Measurements from ENCODE around the gene PPOX.

GRCh38 chr1:161188381-161188780, 22.2 kb downstream of the PPOX start:
- TF ChIP-seq CTCF (IDR thresholded peaks at IDR 0.05; ENCODE audit: low read depth, low read length) (no peak), POLR2A (IDR thresholded peaks at IDR 0.05; ENCODE audit: extremely low read depth, insufficient read length) (no peak), MAX (IDR thresholded peaks at IDR 0.05; ENCODE audit: low read depth, low read length) (no peak)

Measured in NB4 (cell line).